ENCODE data around the gene PKIG.

- TF ChIP-seq CTCF (IDR thresholded peaks at IDR 0.05; ENCODE audit: extremely low read depth in 1 of 2, insufficient read depth in 1 of 2, low read depth in 1 of 2, low read length in 2 of 2): no peak
- no peak for TF ChIP-seq MYC (IDR thresholded peaks at IDR 0.05; ENCODE audit: low read depth, low read length)
- no peak for TF ChIP-seq POLR2AphosphoS5 (IDR thresholded peaks at IDR 0.05; ENCODE audit: insufficient read depth, low read depth, low read length)
These were observed 20.5 kb upstream of the PKIG start for GRCh38 chr20:44561876-44562275.
